Uterine smooth muscle cell (primary cell): Measurements from ENCODE around the gene HS3ST6. TPM values are rescaled to one million over a fixed set of nuclear protein-coding genes. Genes with fewer than 3 reads are reported as not detected.

Experiments
- total RNA-seq: library from RNA; depleted of rRNA; stranded (reverse); fragments of >200 nt; gene quantifications from 2 replicates; pipeline ENCODE4 v1.2.3, GENCODE V29; 2014

HS3ST6 gene
- not detected in 2 replicates for total RNA-seq

DNA sequence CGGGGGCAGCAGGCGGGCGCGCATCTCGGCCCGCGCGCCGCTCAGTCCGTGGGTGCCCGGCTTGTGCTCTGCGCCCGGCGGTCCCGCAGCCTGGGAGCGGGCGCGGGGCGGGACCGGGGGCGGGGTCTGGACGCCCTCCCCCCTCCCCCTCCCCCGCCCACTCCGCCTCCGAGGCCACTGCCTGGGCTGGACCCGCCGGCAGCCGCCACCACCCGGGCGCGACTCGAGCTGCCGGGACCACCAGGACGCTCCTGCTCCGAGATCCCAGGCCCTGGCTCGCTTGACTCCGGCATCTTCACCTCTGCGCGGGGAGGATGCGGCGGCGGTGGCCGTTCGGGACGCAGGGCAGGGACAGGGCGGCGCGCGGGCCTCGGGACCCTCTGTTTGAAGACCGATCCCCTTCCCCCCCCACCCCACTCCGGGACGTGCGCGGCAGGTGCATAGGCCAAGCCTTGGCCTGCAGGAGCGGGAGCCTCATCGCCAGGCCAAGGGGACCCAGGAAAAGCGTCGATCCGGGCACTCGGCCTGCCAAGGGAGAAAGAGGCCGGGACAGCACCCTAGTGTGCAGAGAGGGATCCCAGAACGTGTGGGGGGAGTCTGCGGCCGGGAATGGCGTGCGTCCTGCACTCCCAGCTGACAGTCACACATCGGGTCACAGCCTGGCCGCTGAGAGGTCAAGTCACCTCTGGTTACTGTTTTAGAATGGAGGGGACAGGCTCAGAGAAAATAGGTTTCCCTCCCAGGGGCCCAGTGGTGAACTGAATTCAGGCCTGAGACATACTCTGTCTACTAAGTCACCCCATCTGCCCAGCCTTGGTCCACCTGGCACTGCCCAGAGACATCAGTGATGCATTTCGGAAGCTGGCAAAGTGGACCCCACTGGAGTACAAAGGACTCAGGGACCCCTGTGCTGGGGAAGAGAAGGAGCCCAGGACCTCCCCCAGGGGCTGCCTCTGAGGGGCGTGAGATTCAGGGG lies at the start of gene HS3ST6:
HS3ST6 (minus strand) TSS at position 65 of the 976 bp plus-strand sequence. CDS start 92 bp downstream, outside the sequence.

DNA sequence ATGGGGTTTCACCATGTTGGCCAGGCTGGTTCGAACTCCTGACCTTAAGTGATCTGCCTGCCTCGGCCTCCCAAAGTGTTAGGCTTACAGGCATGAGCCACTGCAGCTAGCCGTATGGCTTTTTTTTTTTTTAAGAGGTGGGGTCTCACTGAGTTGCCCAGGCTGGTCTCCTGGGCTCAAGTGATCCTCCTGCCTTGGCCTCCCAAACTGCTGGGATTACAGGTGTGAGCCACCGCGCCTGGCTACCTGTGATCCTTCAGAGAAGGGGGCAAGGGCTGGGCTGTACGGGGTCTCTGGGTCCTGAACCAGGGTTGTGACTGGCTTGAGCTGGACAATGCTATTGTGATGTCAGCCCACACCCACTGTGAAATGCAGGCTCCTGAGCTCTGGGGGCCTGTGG lies 48.2 kb upstream of the HS3ST6 start, which contains the start of gene RNF151:
RNF151 (plus strand) TSS at position 397 of the 400 bp plus-strand sequence. CDS start 26 bp downstream, outside the sequence.

DNA sequence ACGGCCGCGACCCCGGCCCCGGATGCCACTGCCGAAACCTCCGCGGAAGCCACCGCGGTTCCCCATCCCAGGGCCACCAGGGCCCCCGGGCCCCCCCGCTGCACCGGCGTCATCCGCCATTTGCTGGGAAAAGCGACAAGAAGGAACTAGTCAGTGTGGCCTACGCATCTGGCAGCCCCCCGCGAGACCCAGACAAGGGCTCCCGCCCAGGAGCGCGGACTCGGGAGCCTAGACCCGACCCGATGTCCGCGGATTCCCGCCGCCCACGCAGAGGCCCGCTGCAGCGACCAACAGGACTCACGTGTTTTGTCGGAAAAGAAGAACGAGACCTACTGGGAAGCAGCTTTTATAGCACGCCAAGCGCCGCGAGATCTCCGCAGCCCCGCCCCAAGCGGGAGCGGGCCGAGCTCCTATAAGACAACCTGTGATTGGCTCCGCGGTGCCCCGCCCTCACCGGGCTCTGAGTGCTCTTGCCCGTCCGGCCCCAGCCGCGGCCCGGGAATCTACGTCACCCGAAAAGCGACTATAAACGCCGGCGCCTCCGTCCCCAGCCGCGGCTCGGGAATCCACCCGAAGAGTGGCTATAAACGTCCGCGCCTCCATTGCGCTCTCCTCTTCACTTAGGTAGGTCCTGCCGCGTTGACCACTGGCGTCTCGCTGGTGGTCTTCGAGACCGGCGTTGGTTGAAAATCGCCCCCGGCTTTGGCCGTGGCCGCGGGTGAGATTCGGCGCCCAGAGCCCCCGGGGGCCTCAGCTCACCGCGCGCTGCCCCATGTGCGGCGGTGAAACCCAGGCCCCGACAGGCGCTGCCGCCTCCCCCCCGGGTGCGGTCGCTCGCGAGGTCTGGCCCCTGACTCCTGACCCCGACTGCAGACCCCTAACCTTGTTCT lies 46.5 kb upstream of the HS3ST6 start, which contains the start of gene RPS2:
RPS2 (minus strand) TSS at position 321 of the 890 bp plus-strand sequence; CDS start at position 120, 201 bp downstream.

DNA sequence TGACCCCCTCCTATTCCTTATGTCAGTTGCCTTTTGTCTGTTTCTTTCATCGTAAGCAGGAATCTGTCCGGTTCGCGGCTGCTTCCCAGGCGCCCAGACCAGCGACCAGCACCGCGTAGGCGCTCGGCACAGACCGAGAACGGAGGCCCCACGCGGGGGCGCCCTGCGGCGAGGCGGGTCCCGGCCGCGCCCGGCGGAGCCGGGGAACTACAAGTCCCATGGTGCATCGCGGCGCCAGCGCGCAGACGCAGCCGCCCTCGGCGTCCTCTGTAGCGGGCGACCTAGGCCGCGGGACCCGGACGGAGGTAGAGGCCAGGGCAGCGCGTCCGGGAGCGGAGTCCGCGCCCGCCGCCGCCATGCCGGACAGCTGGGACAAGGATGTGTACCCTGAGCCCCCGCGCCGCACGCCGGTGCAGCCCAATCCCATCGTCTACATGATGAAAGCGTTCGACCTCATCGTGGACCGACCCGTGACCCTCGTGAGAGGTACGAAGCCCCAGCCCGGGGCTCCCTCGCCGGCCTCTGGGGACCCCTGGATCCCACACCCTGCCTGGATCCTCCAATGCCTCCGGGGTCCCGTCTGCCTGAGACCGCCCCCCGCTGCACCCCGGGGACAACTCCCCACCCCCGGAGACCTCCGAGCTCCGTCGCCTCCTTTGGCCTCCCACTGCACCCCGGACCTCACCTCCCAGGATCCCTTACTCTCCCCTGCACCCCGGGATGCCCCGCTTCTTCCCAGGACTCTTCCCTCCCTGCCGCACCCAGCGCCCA lies 41.2 kb upstream of the HS3ST6 start, which contains the start of gene NDUFB10:
NDUFB10 (plus strand) TSS at position 270 of the 771 bp plus-strand sequence; CDS start at position 357, 87 bp downstream.

DNA sequence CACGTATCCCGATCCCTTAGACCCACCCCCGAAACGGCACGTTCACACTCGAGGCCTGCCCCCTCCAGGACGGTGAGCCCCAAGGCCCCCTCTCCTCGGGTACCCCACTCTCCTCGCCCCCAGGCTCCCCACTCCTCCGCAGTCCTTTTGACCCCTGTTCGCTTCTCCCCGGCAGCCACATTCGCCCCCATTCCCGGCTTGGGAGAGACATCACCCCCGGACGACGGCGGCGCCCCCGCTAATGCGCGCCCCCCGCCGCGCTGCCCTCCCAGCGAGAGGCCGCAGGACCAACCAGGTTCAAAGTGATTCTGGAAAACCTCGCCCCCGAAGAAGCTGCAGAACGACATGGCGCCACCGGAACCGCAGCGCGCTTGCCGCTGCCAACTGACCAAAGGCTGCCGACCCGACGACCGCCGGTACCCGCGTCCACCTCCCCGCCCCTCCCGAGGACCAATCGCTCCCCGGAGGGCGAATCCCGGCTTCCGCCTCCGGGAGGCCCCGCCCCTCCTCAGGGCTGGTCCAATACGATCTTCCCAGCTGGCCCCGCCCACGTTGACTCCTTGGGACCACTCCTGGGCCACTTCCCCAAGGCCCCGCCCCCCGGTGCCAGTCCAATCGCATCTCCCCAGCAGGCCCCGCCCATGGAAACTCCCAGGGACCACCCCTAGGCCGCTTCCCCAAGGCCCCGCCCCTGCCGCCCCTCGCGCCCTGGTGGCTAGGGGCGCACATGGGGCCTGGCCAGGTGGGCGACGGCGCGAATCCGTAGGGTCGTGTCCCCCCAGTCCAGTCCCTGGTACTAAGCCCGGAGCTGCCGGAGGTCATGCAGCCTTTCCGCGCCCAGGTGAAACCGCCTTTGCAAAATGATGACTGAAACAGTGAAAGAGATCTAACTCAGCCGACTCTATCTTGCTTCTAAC lies 24.9 kb upstream of the HS3ST6 start, which contains the start of gene MSRB1:
MSRB1 (minus strand) TSS at position 390 of the 917 bp plus-strand sequence; CDS start at position 347, 43 bp downstream.

DNA sequence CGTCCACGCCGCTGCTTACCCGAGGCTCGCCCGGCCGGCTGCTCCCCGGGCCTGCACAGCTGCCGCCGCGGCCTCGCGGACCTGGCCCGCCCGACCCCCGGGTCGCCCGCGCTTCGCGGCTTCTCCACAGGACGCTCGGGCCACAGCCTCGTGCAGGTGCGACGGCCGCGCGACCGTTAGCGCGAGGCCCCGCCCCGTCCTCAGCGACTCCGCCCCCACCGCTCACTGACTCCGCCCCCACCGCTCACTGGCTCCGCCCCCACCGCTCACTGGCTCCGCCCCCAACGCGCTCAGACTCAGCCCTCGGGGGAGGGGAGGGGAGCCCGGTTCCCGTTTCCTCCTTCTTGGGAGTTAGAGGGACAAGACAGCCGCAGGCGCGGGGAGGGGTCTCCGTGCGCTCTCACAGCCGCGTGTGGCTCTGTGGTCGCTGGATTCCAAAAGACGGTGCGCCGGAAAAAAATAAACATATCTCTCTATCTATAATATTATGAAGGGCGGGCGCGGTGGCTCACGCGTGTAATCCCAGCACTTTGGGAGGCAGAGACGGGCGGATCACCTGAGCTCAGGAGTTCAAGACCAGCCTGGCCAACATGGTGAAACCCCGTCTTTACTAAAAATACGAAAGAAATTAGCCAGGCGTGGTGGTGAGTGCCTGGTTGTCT lies 46.1 kb downstream of the HS3ST6 start, which contains the start of gene MEIOB:
MEIOB (minus strand) TSS at position 191 of the 662 bp plus-strand sequence. CDS start 3,989 bp downstream, outside the sequence.

Other genes with a start within 250 kb of the HS3ST6 start
- gene JPT2, start 240.1 kb downstream of the HS3ST6 start, total RNA-seq = 28.0 and 49.4 TPM in 2 replicates
- gene MAPK8IP3, start 212.2 kb downstream of the HS3ST6 start, total RNA-seq = 42.9 and 44.9 TPM in 2 replicates
- gene NME3, start 146.9 kb downstream of the HS3ST6 start, total RNA-seq = 34.6 and 65.0 TPM in 2 replicates
- 11.7 and 16.5 TPM in 2 replicates for gene EME2, start 145.6 kb downstream of the HS3ST6 start, total RNA-seq
- gene MRPS34, start 145.3 kb downstream of the HS3ST6 start, total RNA-seq = 89.7 and 102 TPM in 2 replicates
- 29.0 and 37.5 TPM in 2 replicates for gene SPSB3, start 135.8 kb downstream of the HS3ST6 start, total RNA-seq
- gene NUBP2, start 135.5 kb downstream of the HS3ST6 start, total RNA-seq = 70.7 and 82.7 TPM in 2 replicates
- under 0.01 and 0.50 TPM in 2 replicates for gene IGFALS, start 124.7 kb downstream of the HS3ST6 start, total RNA-seq
- 48.1 and 55.1 TPM in 2 replicates for gene HAGH, start 91.6 kb downstream of the HS3ST6 start, total RNA-seq
- 66.5 and 87.0 TPM in 2 replicates for gene FAHD1, start 91.2 kb downstream of the HS3ST6 start, total RNA-seq
- gene MEIOB, start 46.3 kb downstream of the HS3ST6 start, total RNA-seq = 0.22 and 0.50 TPM in 2 replicates
- gene MSRB1, start 24.8 kb upstream of the HS3ST6 start, total RNA-seq = 6.2 and 6.6 TPM in 2 replicates
- gene RPL3L, start 36.3 kb upstream of the HS3ST6 start, total RNA-seq = not detected in 2 replicates
- gene NDUFB10, start 41.1 kb upstream of the HS3ST6 start, total RNA-seq = 110 and 149 TPM in 2 replicates
- gene RPS2, start 46.4 kb upstream of the HS3ST6 start, total RNA-seq = 1,423 and 2,571 TPM in 2 replicates
- gene RNF151, start 48.4 kb upstream of the HS3ST6 start, total RNA-seq = not detected in 2 replicates
- 40.7 and 57.5 TPM in 2 replicates for gene TBL3, start 53.6 kb upstream of the HS3ST6 start, total RNA-seq
- not detected in 2 replicates for gene NOXO1, start 63.1 kb upstream of the HS3ST6 start, total RNA-seq
- gene GFER, start 65.8 kb upstream of the HS3ST6 start, total RNA-seq = 18.5 and 23.0 TPM in 2 replicates
- gene SYNGR3, start 71.6 kb upstream of the HS3ST6 start, total RNA-seq = 1.4 and 6.1 TPM in 2 replicates
- 20.7 and 22.7 TPM in 2 replicates for gene ZNF598, start 91.4 kb upstream of the HS3ST6 start, total RNA-seq
- 0.33 and 0.87 TPM in 2 replicates for gene NPW, start 101.4 kb upstream of the HS3ST6 start, total RNA-seq
- 12.1 and 17.7 TPM in 2 replicates for gene NHERF2, start 108.5 kb upstream of the HS3ST6 start, total RNA-seq
- gene NTHL1, start 129.4 kb upstream of the HS3ST6 start, total RNA-seq = 29.5 and 31.0 TPM in 2 replicates
- gene TSC2, start 129.6 kb upstream of the HS3ST6 start, total RNA-seq = 50.2 and 59.6 TPM in 2 replicates
- gene PKD1, start 217.5 kb upstream of the HS3ST6 start, total RNA-seq = 137 and 254 TPM in 2 replicates
- gene RAB26, start 230.2 kb upstream of the HS3ST6 start, total RNA-seq = 1.1 and 1.4 TPM in 2 replicates
- 46.6 and 52.6 TPM in 2 replicates for gene TRAF7, start 237.4 kb upstream of the HS3ST6 start, total RNA-seq